Keratinocyte (primary cell): ENCODE data around the gene GABPB2. TPM values are rescaled to one million over a fixed set of nuclear protein-coding genes. Genes with fewer than 3 reads are reported as not detected.

Experiments used
- DNase-seq: peaks from one replicate; pipeline ENCODE4 v3.0.0-alpha.2; 2011; ENCODE audit warnings: low read depth, missing footprints, low spot score
- FAIRE-seq: peaks from 2 replicates; lab custom pipeline; 2011; peaks lifted over from hg19 to GRCh38; lab: Jason Lieb, UNC
- H2AFZ ChIP-seq: 2 replicates; pipeline ENCODE4 v1.6.0; 2012; ENCODE audit warnings: low read length, control low read depth, inconsistent platforms; ENCODE audit not compliant: control insufficient read depth
- H3K27ac ChIP-seq: 2 replicates; pipeline ENCODE4 v1.5.1; 2011; ENCODE audit warnings: low read length; ENCODE audit not compliant: control insufficient read depth, insufficient read depth
- H3K27me3 ChIP-seq: 3 replicates; pipeline ENCODE4 v1.6.0; 2011; ENCODE audit warnings: low read length; ENCODE audit not compliant: control insufficient read depth, insufficient read depth; ENCODE audit errors: extremely low read depth
- H3K36me3 ChIP-seq, 2 experiments: 2 replicates in 1 of 2; 3 replicates in 1 of 2; pipeline ENCODE4 v1.5.1; 2011; ENCODE audit warnings: low read length in 2 of 2, mild to moderate bottlenecking in 1 of 2; ENCODE audit not compliant: control insufficient read depth in 2 of 2, insufficient read depth in 2 of 2; ENCODE audit errors: extremely low read depth in 1 of 2
- H3K4me1 ChIP-seq: 3 replicates; pipeline ENCODE4 v1.5.1; 2011; ENCODE audit warnings: low read length; ENCODE audit not compliant: control insufficient read depth, insufficient read depth; ENCODE audit errors: extremely low read depth
- H3K4me2 ChIP-seq: 3 replicates; pipeline ENCODE4 v1.6.0; 2011; ENCODE audit warnings: low read depth, low read length; ENCODE audit not compliant: control insufficient read depth, insufficient read depth; ENCODE audit errors: extremely low read depth
- H3K4me3 ChIP-seq, 3 experiments: fragments of 200-600 bp in 1 of 3; sonication (generic) in 1 of 3; 2 replicates in 2 of 3; 3 replicates in 1 of 3; pipeline ENCODE4 v1.5.1; 2011 to 2016; ENCODE audit warnings: low read length in 3 of 3, mild to moderate bottlenecking in 3 of 3, control low read depth in 2 of 3, inconsistent platforms in 1 of 3, low read depth in 1 of 3, mixed read lengths in 1 of 3, mixed run types in 1 of 3, moderate library complexity in 1 of 3; ENCODE audit not compliant: control insufficient read depth in 2 of 3, insufficient read depth in 2 of 3; ENCODE audit errors: extremely low read depth in 1 of 3
- H3K79me2 ChIP-seq: 2 replicates; pipeline ENCODE4 v1.6.0; 2012; ENCODE audit warnings: low read length; ENCODE audit not compliant: control insufficient read depth, insufficient read depth
- H3K9ac ChIP-seq: 3 replicates; pipeline ENCODE4 v1.6.0; 2011; ENCODE audit warnings: low read length; ENCODE audit not compliant: control insufficient read depth, insufficient read depth; ENCODE audit errors: extremely low read depth
- H3K9me1 ChIP-seq: 3 replicates; pipeline ENCODE4 v1.6.0; 2011; ENCODE audit warnings: low read length; ENCODE audit not compliant: control insufficient read depth, insufficient read depth; ENCODE audit errors: extremely low read depth
- H3K9me3 ChIP-seq: 2 replicates; pipeline ENCODE4 v1.5.1; 2012; ENCODE audit warnings: low read depth, low read length; ENCODE audit not compliant: control insufficient read depth
- H4K20me1 ChIP-seq: 3 replicates; pipeline ENCODE4 v1.6.0; 2011; ENCODE audit warnings: low read length; ENCODE audit not compliant: control insufficient read depth, insufficient read depth; ENCODE audit errors: extremely low read depth
- CTCF ChIP-seq, 3 experiments: IDR thresholded peaks in 1 of 3; conservative IDR thresholded peaks in 1 of 3; optimal IDR thresholded peaks in 1 of 3; 2 replicates in 2 of 3; 3 replicates in 1 of 3; pipeline versions ENCODE3 to v1.5.1; 2011; ENCODE audit warnings: low read length in 3 of 3, mild to moderate bottlenecking in 3 of 3, moderate library complexity in 2 of 3, control low read depth in 1 of 3, inconsistent platforms in 1 of 3; ENCODE audit not compliant: insufficient read depth in 2 of 3; ENCODE audit errors: extremely low read depth in 1 of 3
- EZH2 ChIP-seq: IDR thresholded peaks from one replicate; pipeline ENCODE4 v1.6.1; 2012; ENCODE audit warnings: inconsistent platforms, mild to moderate bottlenecking, low read length, moderate library complexity
- dilution Hi-C: fragments of 300-500 bp; cut with MboI; formaldehyde crosslinking; loops from one replicate; pipeline ENCODE4 v1.7.0; 2020; ENCODE audit warnings: low sequenced_read_pairs; ENCODE audit not compliant: extremely low pct_ligation_motif_present
- polyA plus RNA-seq, 5 experiments: library from polyadenylated mRNA; depleted of rRNA in 3 of 5; stranded (reverse) in 3 of 5; stranded (forward) in 1 of 5; unstranded in 1 of 5; fragments of >200 nt; gene quantifications; 1 replicate in 1 of 5; 2 replicates in 3 of 5; 3 replicates in 1 of 5; pipeline versions ENCODE4 v1.2.1 to v1.2.3, GENCODE V29; 2011 to 2012; ENCODE audit warnings: missing spikeins in 2 of 5, low read depth in 1 of 5, low replicate concordance in 1 of 5

Gene GABPB2
- polyA plus RNA-seq, 1 donor (not counting 4 experiments of a cell fraction or from before 2014, with no cell fraction given): 13.3 TPM

GRCh38 chr1:151062741-151063371 lies 7.7 kb upstream of the GABPB2 start:
- H3K79me2 ChIP-seq: peaks cover 33% of the 10 kb centered on the region
- no peak for DNase-seq

GRCh38 chr1:151065089-151065645 lies 5.4 kb upstream of the GABPB2 start:
- no peak overlapping the region for H3K27ac ChIP-seq
- DNase-seq: no peak
- H3K4me3 ChIP-seq: no peak overlapping the region
- H2AFZ ChIP-seq: no peak overlapping the region
- H3K27me3 ChIP-seq: no peaks in the 10 kb centered on the region
- peaks cover 0 to 2% of the 10 kb centered on the region in 2 experiments for H3K36me3 ChIP-seq
- no peak overlapping the region for H3K4me2 ChIP-seq
- dilution Hi-C loops: no loop called here
- no peak for FAIRE-seq
- H3K79me2 ChIP-seq: peaks cover 13% of the 10 kb centered on the region
- no peaks in the 10 kb centered on the region for H3K9me1 ChIP-seq
- no peaks in the 10 kb centered on the region for H3K9me3 ChIP-seq
- H3K4me1 ChIP-seq: peaks cover 19% of the 10 kb centered on the region
- no peak for TF ChIP-seq EZH2
- TF ChIP-seq CTCF (optimal IDR thresholded peaks at IDR 0.05 in 1 of 3, IDR thresholded peaks at IDR 0.05 in 1 of 3, conservative IDR thresholded peaks at IDR 0.05 in 1 of 3; ENCODE audit: extremely low read depth in 1 of 3, insufficient read depth in 2 of 3, low read length in 3 of 3): no peak
- no peaks in the 10 kb centered on the region for H4K20me1 ChIP-seq
- no peak overlapping the region for H3K9ac ChIP-seq

More at GRCh38 chr1:151062741-151063371, 7.7 kb upstream of the GABPB2 start:
- TF ChIP-seq CTCF (optimal IDR thresholded peaks at IDR 0.05 in 1 of 3, IDR thresholded peaks at IDR 0.05 in 1 of 3, conservative IDR thresholded peaks at IDR 0.05 in 1 of 3; ENCODE audit: extremely low read depth in 1 of 3, insufficient read depth in 2 of 3, low read length in 3 of 3) (no peak), EZH2 (no peak)
- peaks cover 8% of the 10 kb centered on the region for H4K20me1 ChIP-seq
- H3K4me1 ChIP-seq: peaks cover 31% of the 10 kb centered on the region
- peak overlapping the region; percentile 78 for H3K27ac ChIP-seq
- no peaks in the 10 kb centered on the region for H3K27me3 ChIP-seq
- peaks cover 3% of the 10 kb centered on the region for H3K9me1 ChIP-seq
- no peak overlapping the region for H3K4me3 ChIP-seq
- peaks cover 3 to 7% of the 10 kb centered on the region in 2 experiments for H3K36me3 ChIP-seq
- H2AFZ ChIP-seq: peak overlapping the region; percentile 81
- H3K9ac ChIP-seq: peak overlapping the region; percentile 68
- dilution Hi-C loops: no loop called here
- H3K9me3 ChIP-seq: no peaks in the 10 kb centered on the region
- peak overlapping the region; percentile 56 for H3K4me2 ChIP-seq
- FAIRE-seq: no peak
